Vagina (tissue), 2 donors: Measurements from ENCODE around the gene MBNL3.

Experiments
- POLR2A ChIP-seq, 2 donors: fragments of 450-650 bp; IDR thresholded peaks; one replicate each; pipeline ENCODE4 v1.6.1; 2017; ENCODE audit warnings: antibody characterized with exemption in 2 of 2, mild to moderate bottlenecking in 2 of 2, moderate library complexity in 2 of 2
- POLR2AphosphoS5 ChIP-seq, 2 donors: sonication (generic); formaldehyde crosslinking; IDR thresholded peaks; one replicate each; pipeline ENCODE4 v1.9.0; 2017; ENCODE audit warnings: antibody characterized with exemption in 2 of 2, mild to moderate bottlenecking in 2 of 2, low read depth in 1 of 2; ENCODE audit not compliant: insufficient read depth in 1 of 2
- TF ChIP-seq, protein P1 (sequence below), 3 experiments: fragments of 450-650 bp in 2 of 3; fragments of 200-600 bp in 1 of 3; sonication (generic) in 1 of 3; IDR thresholded peaks; one replicate each; pipeline ENCODE4 v1.5.1; 2017 to 2019; ENCODE audit warnings: antibody characterized with exemption in 3 of 3, mild to moderate bottlenecking in 2 of 3, moderate library complexity in 2 of 3

GRCh38 chrX:132520213-132520612, 31.4 kb upstream of the MBNL3 start:
- TF ChIP-seq, protein P1, sequence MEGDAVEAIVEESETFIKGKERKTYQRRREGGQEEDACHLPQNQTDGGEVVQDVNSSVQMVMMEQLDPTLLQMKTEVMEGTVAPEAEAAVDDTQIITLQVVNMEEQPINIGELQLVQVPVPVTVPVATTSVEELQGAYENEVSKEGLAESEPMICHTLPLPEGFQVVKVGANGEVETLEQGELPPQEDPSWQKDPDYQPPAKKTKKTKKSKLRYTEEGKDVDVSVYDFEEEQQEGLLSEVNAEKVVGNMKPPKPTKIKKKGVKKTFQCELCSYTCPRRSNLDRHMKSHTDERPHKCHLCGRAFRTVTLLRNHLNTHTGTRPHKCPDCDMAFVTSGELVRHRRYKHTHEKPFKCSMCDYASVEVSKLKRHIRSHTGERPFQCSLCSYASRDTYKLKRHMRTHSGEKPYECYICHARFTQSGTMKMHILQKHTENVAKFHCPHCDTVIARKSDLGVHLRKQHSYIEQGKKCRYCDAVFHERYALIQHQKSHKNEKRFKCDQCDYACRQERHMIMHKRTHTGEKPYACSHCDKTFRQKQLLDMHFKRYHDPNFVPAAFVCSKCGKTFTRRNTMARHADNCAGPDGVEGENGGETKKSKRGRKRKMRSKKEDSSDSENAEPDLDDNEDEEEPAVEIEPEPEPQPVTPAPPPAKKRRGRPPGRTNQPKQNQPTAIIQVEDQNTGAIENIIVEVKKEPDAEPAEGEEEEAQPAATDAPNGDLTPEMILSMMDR (IDR thresholded peaks at IDR 0.05), result no peak
- TF ChIP-seq POLR2AphosphoS5 (IDR thresholded peaks at IDR 0.05; ENCODE audit: insufficient read depth in 1 of 2, low read depth in 1 of 2) (no peak), POLR2A (IDR thresholded peaks at IDR 0.05) (no peak)
